ENCODE measurements around the gene PLOD2. TPM values are rescaled to one million over a fixed set of nuclear protein-coding genes. Genes with fewer than 3 reads are reported as not detected.

Gene PLOD2
- 114 to 189 TPM (median 153 TPM) in 5 replicates for total RNA-seq (2022; extraction: Qiagen RNA extraction; ENCODE audit: low read depth)

DNA sequence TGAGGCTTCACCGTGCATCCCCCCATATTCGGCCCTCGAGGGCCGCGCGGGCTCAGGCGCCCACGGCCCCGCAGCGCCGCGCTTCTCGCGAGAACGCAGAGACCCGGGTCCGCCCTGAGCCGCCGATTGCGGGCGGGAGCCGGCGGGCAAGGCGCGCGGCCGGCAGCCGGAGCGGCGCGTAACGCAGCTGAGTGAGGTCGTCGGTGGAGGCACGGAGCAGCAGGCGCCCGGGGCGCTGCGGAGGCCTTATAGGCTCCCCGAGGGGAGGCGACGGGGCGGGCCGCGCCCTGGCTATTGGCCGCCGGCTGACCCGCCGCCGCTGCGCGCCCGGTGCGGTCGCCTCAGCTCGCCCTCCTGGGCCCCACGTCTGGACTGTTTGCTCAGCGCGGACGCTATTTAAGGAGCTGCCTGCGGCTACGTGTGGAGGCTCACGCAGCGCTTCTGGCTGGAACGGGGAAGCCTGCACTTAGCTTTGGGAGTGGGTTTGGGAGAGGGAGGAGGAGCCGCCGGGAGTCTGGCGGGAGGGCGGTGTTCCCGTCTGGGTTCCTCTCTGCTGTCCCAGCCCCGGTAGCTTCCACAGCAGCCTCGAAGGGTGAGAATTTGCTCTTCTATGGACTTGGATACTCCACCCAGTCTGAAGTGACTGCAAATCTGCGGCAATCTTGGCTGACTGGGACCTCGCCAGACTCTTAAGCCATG, at the start of gene PLOD2:
TSS of gene PLOD2 (minus strand) at position 221 of the 699 bp plus-strand sequence. CDS start at position 26, 195 bp downstream.

Other genes starting within 250 kb of the PLOD2 start
- 3.0 to 5.5 TPM (median 4.4 TPM) in 5 replicates for gene PLSCR4, start 89.9 kb upstream of the PLOD2 start, total RNA-seq (2022; extraction: Qiagen RNA extraction; ENCODE audit: low read depth)

All from A549 treated with DMSO at 1 μM for 4 hours (cell line).